GM18909 (cell line): ENCODE results near the gene DAP.
"Not testable (repeated sequence)": the region's sequence is repeated elsewhere in the genome, so short reads cannot be mapped to it uniquely, and the experiment has no call there.

Experiments used
- ATAC-seq: cut with Tn5 transposase; IDR thresholded peaks from one replicate; pipeline ENCODE4 v1.9.1; 2021; ENCODE audit warnings: mild to moderate bottlenecking; ENCODE audit not compliant: unreplicated experiment, poor library complexity

Gene DAP

GRCh38 chr5:10638723-10639122 lies 122.3 kb downstream of the DAP start:
- not testable (repeated sequence) for ATAC-seq

DNA sequence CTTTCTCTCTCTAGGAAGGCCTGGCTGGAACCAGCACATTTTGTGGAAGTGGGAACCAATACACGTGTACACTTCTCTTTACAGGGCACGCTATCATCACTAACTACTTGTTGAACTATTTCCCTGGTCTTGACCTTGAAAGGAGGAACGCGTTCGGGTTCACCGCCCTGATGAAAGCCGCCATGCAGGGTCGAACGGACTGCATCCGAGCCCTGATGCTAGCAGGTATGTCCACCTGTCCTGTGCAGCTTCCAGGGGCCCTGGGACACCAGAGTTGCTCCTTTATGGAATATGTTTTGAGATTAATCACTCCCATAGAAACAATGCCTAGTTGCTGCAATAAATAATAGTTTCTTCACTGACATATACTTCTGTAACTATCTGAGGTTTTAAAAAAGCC lies 123.1 kb downstream of the DAP start:
- ATAC-seq, result no peak

DNA sequence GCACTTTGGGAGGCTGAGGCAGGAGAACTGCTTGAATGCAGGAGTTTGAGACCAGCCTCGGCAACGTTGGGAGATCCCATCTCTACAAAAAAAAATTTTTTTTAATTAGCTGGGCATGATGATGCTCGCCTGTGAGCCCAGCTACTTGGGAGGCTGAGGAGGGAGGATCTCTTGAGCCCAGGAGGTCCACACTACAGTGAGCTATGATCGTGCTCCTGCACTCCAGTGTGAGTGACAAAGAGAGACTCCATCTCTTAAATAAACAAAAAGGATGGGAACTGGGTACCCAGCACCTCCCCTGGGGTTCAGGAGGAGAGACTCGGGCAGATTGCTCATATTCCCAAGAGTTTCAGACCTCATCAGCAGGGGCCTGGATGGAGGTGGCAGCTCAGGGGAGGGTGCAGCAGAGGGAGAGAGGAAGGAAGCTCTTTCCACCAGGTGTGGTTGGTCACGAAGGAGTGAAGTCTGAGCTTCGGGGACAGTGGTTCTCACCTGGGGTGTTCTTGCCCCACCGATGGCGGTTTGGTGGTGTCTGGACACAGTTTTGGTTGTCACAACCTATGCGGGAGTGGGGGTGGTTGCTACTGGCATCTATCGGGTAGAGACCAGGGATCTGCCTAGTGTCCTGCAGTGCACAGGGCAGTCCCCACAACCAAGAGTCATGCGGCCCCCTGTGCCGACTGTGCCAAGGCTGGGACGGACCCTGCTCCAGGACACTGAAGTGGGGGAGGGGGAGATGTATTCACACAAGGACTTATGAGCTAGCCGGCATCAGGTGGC lies 124.5 kb downstream of the DAP start:
- no peak for ATAC-seq

- ATAC-seq, result no peak
Measured at GRCh38 chr5:10635867-10636350, 125.1 kb downstream of the DAP start.

DNA sequence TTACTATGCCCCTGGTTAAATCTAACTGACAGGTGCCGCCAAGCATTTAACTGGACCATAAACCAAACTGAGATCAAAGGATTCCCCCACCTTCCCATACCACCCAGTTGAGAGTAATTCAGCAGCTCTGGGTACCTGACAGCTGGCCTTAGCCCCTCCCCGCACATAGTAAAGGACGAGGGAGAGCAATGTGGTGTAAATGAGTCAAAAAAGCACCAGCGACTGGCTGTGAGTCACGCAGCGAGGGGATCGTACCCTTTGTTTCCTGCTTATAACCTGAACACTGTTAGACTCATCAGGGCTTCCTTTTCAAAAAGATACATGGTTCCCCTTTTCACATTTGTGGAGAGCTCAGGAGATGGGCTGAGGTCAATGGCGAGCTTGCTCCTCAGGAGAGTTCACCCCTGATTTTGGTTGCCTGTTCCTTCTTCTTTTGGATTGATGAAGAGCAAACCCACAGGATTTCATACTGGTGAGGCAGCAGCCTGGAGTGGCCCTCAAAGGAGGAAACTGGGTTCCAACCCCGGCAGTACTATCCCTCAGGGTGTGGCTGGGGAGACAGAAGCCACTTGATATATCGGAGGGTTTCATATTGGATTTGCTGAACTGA lies 125.7 kb downstream of the DAP start:
- ATAC-seq, result peak; percentile 74

- ATAC-seq, result no peak
Measured at GRCh38 chr5:10634562-10634961, 126.5 kb downstream of the DAP start.

- ATAC-seq, result no peak
Measured at GRCh38 chr5:10634050-10634449, 127.0 kb downstream of the DAP start.

DNA sequence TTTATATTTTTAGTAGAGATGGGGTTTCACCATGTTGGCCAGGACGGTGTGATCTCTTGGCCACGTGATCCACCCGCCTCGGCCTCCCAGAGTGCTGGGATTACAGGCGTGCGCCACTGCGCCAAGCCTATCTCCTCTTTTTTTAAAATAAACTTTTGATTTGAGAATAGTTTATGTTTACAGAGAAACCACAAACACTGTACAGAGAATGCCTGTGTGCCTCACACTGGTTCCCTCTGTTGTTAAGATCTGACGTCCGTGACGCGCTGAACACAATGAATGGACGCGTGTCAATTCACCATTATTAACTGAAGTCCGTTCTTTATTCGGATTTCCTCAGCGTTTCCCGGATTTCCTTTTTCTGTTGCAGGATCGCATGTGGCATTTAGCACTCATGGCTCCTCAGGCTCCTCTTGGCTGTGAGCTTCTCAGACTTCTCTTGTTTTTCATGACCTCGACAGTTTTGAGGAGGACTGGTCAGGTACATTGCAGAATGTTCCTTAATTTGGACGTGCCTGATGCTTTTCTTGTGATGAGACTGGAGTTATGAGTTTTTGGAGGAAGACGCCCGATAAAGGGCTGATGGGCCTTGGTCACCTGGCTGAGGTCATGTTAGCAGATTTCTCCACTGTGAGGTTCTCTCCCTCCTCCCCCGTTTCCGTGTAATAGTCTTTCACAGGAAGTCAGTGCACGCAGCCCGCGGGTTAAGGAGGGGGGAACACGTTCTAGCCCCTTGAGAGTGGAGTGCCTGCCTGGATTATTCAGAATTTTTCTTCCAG lies 127.6 kb downstream of the DAP start:
- no peak for ATAC-seq

DNA sequence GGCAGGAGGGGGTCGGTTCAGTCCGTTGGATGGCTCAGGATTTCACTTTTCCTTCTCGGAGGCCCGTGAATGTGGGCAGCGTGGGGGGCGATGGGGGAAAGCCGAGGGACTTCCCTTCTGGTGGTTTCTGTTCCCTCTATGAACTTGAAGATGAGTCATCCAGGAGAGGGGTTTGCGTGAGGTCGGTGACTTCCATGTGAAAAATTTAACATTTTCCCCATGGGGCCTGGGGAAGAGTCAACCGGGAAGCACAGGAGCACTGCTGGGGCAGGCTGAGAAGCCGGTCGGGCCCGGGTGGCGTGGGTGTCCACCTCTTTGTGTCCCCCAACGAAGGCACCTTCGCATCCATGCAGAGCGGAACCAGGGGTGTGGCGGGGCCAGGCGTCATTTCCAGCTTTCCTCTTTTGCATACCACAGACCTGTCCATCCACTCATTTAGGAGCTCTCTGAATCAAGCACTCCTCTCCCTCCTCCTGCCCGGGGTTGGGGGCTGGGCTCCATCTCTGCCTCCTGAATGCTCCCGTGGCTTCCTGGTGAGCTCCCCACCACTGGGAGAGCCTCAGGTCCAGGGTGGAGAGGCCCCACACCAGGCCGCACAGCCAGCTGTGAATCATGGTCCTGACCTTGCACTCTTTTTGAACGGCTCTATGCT lies 128.8 kb downstream of the DAP start:
- peak; percentile 44 for ATAC-seq

DNA sequence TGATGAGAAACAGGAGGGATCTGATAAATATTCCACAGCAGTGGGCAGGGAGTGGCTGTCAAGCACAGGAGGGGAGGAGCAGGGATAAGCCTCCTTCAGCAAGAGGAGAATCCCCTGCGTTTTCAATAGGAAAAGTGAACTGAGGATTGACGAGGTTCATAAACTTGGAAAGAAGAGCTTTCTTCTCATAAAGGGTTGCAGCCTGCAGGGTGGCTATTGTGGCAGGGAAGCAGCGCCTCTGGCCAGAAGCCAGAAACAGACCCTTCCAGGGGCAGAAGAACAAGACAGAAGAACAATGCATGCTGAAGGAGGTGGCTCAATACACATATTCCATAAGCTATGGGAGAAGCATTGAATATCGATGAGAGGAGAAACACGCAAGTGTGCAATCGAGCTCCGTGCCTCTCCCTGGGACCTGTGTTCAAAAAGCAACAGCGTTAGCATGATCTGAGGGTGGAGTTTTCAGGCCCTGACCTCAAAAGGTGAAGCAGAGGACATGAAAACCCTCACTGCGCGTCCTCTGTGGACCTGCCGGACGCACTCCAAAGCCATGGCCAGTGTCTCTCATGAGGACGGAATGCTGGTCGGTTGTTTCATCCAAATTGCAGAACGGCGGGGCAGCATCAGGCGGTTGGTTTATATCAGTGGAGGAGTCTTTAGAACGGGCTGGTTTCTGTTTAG lies 129.6 kb downstream of the DAP start:
- peak; percentile 18 for ATAC-seq

GRCh38 chr5:10630744-10631143 lies 130.3 kb downstream of the DAP start:
- ATAC-seq, result not testable (repeated sequence)

- no peak for ATAC-seq
Measured at GRCh38 chr5:10630126-10630525, 130.9 kb downstream of the DAP start.

DNA sequence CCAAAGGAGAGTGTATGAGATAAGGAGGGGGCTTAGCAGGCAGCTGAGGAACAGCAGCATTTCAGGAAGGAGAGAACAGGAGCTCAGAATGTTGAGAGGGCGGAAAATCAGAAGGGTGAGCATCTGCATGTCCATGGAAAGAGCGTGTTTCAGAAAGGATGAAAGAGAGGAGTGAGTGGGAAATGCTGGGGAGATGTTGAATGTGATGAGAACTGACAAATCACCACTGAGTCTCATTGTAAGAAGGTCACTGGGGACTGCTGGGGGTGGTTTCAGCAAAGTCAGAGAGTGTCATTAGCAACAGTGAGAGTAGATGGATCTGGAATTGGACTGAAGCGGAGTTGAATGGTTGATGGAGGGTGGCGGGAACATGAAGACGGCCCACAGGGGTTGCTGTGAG lies 131.4 kb downstream of the DAP start:
- ATAC-seq, result no peak
